CD4-positive, alpha-beta T cell treated with Interleukin-6 for 4 hours (primary cell): Measurements from ENCODE around the gene POLG.
A peak's percentile ranks its signal among the peaks of the same experiment; 100 is the strongest.

Experiments
- DNase-seq: peaks from one replicate; pipeline ENCODE4 v3.0.0-alpha.2; 2020; ENCODE audit warnings: mixed read lengths

The POLG gene

GRCh38 chr15:89353991-89354390, 19.4 kb upstream of the POLG start:
- DNase-seq, result no peak

DNA sequence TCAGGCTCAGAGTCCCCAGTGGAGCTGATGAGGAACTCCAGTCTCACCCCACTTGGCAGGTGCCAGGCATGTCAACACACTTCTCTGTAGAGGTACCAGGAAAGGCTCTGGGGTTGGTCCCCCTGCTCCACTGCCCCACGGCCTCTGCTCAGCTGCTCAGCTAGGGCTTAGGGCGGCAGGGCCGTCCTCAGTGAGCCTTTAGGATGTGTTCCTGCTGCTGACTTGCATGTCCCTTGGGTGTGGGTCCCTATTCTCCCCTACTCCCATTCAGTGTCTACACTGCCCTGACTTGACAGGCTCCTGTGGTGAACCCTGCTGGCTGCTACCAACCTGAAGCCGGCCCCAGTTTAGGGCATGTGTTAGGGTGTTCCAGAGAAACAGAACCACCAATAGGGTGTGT, 17.9 kb upstream of the POLG start:
- DNase-seq, result no peak

DNA sequence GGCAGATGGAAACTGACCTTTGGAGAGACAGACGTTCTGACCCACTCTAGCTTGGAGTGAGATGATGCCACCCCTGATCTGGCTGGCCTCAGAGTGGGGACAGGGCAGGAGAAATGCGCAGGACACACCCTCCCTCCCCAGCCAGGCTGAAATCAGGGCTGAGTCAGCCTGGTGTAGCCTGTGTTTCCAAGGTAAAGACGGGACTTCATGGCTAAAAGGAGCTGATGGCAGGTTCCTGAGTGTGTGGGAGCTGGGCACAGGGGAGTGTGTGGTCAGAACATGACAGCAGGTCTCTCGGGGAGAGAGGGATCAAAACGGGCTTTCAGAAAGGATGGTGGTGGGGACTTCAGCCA, 14.6 kb upstream of the POLG start:
- DNase-seq, result no peak

DNA sequence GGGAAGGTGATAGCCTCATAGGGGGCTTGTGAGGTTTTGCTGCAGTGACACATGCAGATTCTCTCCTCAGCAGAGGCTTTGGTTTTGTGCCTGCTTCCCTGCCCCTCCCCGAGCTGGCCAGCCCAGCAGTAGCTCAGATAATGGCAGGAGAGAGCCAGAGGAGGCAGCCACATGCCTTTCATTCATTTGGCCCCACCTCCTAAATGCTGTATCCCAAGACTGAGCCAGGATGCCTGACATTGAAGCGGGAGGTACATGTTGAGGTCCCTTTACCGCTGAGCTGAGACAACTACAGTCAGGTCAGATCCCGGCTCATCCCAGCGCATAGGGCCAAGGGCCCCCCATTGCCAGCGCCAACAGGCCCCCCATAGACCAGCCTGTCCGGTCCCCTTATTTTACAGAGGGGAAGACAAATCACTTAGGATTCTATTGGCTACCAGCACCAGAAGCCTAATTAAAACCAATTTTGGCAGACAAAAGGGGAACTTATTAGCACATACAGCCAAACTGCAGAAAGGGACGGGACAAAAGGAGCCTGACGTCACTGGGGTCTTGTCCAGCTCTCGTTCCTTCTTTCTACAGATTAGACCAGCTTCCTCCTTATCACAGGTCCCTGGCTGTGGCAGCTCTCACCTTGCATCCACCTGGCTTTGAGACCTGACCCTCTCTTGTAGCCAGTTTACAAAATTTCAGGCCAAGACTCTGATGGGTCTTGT, 12.1 kb upstream of the POLG start:
- DNase-seq, result no peak

DNA sequence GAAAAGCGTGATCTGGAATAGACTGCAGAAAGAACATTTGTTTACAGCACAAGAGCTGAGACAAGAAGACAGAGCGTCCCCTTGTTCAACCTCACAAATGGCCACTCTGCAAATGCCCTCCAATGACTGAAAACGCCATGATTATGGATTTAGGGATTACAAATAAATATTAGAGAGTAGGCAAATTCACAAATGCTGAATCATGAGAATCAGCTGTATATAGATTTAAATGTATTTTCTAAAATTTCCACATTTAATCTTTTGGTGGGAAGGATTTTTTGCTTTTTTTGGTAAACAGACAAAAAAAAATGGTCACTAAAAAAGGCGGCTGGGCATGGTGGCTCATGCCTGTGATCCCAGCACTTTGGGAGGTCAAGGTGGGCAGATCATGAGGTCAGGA, 10.6 kb upstream of the POLG start:
- no peak for DNase-seq

- DNase-seq, result no peak
Observed at GRCh38 chr15:89342840-89343239, 8.2 kb upstream of the POLG start.

DNA sequence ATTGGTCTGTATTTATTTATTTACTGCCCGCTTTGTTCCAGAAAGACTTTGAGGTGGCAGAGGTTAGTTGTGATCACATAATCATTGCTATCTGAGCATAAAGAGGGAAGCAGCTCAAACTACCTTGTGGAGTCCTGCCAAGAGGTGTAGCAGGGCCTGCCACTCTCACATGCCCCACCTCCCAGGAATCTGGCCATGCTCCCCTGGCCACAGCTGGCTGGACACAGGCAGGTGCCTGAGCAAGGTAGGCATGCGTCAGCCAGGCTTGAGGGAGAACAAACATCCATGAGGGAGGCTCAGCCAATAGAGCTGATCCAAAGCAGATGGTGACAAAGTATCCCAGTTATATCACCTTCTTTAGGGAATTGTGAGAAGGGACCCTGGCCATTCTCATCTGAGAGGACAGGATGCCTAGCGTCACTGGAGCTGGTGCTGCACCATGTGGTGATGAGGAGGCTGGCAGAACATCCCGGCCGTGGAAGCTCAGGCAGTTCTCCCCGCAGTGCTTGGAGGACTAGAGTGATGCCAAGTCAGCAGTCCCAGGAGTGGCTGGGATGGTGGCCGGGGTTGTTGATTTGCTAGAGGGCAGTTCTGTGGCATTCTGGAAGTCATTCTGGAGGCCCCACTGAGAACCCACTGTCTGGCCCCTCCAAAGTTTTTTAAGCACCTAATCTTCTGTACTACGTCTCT, 6.8 kb upstream of the POLG start:
- no peak for DNase-seq

GRCh38 chr15:89340573-89340972, 5.9 kb upstream of the POLG start:
- no peak for DNase-seq

DNA sequence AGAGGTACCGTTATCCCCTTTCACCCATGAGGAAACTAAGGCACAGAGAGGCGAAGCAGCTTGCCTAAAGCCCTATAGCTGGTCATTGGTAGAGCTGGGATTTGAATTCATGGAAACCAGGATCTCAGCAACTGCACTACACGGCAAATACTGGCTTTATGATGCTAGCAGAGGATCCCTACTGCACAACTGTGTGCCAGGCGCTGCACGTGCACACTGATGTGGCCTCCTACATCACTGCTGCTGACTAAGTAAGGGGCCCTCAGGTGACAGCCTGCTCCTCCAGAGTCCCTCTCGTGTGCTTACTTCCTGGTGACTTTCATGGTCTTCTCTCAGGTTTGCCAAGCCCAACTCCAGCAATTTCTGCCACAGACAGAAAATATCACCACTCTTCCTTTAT, 3.4 kb upstream of the POLG start:
- DNase-seq, result no peak

- DNase-seq, result peak; percentile 54
Observed at GRCh38 chr15:89335298-89336041, 846 bp upstream of the POLG start.

DNA sequence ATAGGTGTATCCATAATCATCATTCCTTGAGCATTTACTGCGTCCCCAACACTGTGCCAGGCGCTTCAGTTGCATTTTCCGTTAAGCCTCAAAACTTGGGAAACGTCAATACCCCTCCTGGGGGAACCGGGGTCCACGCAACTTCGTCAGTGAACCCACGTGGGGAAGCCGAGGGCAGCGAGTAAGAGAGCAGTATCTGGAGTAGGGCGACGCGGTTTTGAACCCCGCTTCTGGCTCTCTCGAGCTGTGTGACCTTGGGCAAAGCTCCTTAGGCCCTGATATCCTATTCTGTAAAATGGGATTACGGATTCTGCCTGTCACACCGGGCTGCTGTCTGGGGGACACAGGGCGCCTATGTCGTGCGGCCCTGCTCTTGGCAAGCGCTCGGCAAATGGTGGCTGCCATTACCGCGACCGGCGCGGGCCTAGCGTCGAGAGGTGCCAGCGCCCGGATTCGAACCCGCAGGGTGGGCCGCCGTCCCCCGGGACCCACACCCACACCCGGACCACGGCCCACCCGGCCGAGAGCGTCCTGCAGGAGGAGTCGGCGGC, 590 bp downstream of the POLG start:
- no peak for DNase-seq

DNA sequence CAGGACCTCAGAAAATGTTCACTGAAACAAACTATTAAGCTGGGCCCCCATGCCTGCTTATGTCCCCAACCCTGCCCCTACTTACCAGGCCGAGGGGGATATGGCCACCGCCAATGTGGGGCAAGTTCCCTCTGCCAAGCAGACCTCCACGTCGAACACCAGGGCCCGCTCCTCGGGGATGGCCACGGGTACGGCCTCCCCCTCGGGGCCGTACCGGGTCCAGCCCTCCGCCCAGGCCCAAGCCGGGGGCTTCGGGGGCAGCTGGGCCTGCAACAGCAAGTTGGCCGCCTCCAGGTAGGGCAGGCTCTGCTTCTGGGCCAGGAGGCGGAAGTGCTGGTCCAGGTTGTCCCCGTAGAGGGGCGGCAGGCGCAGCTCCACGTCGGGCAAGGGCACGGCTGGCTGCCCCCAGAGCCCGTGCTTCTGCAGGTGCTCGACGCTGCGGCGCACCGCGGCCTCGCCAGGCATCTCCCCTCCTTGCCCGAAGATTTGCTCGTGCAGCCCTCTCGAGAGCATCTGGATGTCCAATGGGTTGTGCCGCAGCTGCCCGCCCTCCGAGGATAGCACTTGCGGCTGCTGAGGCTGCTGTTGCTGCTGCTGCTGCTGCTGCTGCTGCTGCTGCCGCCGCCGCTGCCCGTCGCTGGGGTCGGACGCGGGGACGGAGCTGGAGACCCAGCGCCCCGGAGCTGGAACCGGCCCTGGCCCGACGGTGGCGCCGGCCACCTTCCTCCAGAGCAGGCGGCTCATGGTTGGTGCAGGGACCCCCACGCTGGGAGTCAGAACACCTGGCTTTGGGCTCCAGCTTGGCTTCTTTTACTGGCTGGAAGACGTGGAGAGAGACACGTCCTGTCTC, 1.4 kb downstream of the POLG start:
- DNase-seq, result no peak

DNA sequence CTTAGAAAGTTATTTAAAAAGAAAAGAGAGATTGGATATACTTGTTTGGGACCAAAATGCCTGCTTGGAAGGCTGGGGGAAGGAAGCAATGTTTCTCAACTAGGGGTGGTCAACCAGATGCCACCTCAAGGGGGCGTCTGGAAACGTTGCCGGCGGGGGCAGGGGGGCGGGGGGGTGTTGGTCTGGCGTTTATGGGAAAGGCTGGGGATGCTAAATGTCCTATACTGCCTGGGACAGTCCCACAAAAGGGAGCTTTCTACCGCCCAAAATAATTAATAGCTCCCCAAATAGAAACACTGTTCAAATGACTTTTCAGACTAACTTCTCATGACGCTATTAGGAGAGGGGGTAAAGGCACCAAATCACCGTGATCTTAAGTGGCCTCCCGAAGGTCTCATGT, 2.2 kb downstream of the POLG start:
- DNase-seq, result peak; percentile 34

GRCh38 chr15:89330881-89331595, 3.6 kb downstream of the POLG start:
- no peak for DNase-seq

- DNase-seq, result no peak
Observed at GRCh38 chr15:89330119-89330518, 4.5 kb downstream of the POLG start.

- peak; percentile 45 for DNase-seq
Observed at GRCh38 chr15:89329329-89330084, 5.1 kb downstream of the POLG start.

DNA sequence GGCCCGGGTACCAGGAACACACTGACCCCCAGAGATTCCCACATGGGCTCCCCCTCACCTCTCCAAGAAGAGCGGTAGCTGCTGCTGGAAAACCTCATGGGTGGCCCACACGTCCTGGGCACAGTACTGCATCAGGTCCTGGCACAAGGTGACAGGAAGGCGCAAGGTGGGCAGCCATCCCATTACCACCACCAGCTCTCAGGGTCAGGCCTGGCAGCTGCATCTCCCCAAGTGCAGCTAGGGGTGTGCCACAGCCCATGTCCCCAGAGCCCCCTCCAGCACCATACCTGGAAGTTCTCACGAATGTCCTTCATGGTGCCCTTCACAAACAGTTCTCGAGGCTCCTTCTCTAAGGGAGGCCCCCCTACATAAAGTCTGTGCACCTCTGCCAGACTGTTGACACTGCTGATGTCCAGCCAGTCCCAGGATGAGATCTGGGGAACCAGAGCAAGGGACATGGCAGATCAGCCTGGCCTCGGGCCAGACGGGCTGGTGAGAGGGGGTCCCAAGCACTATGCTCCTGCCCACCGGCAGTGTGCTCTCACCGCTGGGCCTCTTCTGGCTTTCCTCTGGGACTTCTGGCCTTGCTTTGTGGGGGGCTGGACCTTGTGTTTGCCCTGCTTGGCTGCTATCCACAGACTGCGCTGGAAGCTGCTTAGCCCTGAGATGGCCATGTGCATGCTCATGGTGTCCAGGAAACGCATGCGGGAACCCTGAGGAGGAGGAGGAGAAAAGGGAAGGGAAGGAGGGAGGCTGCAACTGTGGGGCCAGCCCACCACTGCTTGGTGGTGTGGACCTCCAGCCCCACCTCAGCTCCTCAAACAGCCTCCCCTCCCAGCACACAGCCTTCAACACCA, 6.0 kb downstream of the POLG start:
- DNase-seq, result no peak

DNA sequence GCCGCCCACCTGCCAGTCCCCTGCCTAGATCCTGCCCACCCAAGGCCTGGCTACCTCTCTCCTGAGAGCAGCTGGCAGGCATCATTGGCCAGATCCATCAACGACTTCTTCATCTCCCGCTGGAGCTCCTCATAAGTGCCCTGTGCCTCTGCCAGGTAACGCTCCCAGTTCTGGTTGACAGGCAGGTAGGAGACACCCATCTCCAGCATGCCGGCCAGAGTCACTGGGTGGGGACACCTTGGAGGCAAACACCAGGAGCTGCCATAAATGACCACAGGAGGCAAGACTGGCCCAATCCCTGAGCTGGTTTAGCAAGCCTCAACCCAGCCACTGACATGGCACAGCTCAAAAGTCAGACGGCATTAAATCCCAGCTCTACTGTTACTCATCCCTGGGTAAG, 7.5 kb downstream of the POLG start:
- no peak for DNase-seq

- DNase-seq, result no peak
Observed at GRCh38 chr15:89326316-89326715, 8.3 kb downstream of the POLG start.

DNA sequence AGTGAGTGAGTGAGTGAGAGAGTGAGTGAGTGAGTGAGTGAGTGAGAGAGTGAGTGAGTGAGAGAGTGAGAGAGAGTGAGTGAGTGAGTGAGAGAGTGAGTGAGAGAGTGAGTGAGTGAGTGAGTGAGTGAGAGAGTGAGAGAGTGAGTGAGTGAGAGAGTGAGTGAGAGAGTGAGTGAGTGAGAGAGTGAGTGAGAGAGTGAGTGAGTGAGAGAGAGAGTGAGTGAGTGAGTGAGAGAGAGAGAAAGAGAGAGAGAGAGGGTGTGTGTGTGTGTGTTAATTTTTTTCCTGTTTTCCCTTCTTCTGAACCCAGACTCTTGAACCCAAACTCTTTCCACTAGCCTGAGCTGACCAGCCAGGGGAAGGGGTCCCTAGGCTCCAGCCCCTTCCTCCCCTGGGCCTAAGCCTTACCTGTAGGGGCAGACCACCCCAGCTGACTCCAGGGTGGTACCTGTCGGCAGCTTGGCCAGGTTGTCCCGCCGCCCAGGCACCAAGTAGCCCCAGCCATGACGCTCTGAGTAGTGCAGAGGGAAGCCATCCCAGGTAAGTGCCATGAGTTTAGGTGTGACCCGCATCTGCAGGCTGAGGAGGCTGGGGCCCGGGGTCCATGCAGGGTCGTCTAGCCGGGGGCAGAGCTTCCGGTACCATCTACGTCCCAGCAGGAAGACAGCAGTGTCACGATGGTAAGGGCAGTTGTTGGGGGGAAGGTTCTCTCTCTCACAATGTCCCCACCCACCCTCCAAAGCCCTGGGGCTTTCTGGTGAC, 9.4 kb downstream of the POLG start:
- no peak for DNase-seq
